HG02970 (cell line): ENCODE measurements around the gene DDX27.
"Not testable (repeated sequence)": the region's sequence is repeated elsewhere in the genome, so short reads cannot be mapped to it uniquely, and the experiment has no call there.

Experiments used
- ATAC-seq: cut with Tn5 transposase; IDR thresholded peaks from one replicate; pipeline ENCODE4 v1.9.1; 2021; ENCODE audit warnings: mild to moderate bottlenecking, moderate library complexity, moderate number of reproducible peaks; ENCODE audit not compliant: unreplicated experiment, low FRiP score

Gene DDX27

GRCh38 chr20:49203746-49204145 is 15.5 kb upstream of the DDX27 start:
- ATAC-seq = no peak

- no peak for ATAC-seq
These were observed 12.1 kb upstream of the DDX27 start for GRCh38 chr20:49207076-49207475.

- no peak for ATAC-seq
These were observed 9.0 kb upstream of the DDX27 start for GRCh38 chr20:49210101-49210756.

GRCh38 chr20:49210757-49211110 is 8.5 kb upstream of the DDX27 start:
- no peak for ATAC-seq

GRCh38 chr20:49214571-49214970 is 4.6 kb upstream of the DDX27 start:
- no peak for ATAC-seq

- ATAC-seq = no peak
These were observed 4.0 kb upstream of the DDX27 start for GRCh38 chr20:49215232-49215631.

- no peak for ATAC-seq
These were observed 2.1 kb upstream of the DDX27 start for GRCh38 chr20:49216991-49217578.

GRCh38 chr20:49218739-49219090 is 501 bp upstream of the DDX27 start:
- not testable (repeated sequence) for ATAC-seq

GRCh38 chr20:49219924-49220831 is 962 bp downstream of the DDX27 start:
- ATAC-seq = no peak

GRCh38 chr20:49225896-49226295 is 6.7 kb downstream of the DDX27 start:
- ATAC-seq = no peak

- ATAC-seq = no peak
These were observed 9.5 kb downstream of the DDX27 start for GRCh38 chr20:49228676-49229075.

- ATAC-seq = no peak
These were observed 10.2 kb downstream of the DDX27 start for GRCh38 chr20:49229381-49229780.

- ATAC-seq = no peak
These were observed 10.8 kb downstream of the DDX27 start for GRCh38 chr20:49230021-49230420.

- ATAC-seq = no peak
These were observed 11.4 kb downstream of the DDX27 start for GRCh38 chr20:49230561-49231133.

GRCh38 chr20:49231471-49231870 is 12.3 kb downstream of the DDX27 start:
- ATAC-seq = no peak

GRCh38 chr20:49233226-49233625 is 14.0 kb downstream of the DDX27 start:
- no peak for ATAC-seq

- no peak for ATAC-seq
These were observed 15.6 kb downstream of the DDX27 start for GRCh38 chr20:49234831-49235230.

- no peak for ATAC-seq
These were observed 17.1 kb downstream of the DDX27 start for GRCh38 chr20:49236301-49236700.

- ATAC-seq = no peak
These were observed 18.3 kb downstream of the DDX27 start for GRCh38 chr20:49237531-49237930.

- no peak for ATAC-seq
These were observed 26.9 kb downstream of the DDX27 start for GRCh38 chr20:49245921-49246740.
